Measurements from ENCODE around the gene EIF2B2. TPM values are rescaled to one million over a fixed set of nuclear protein-coding genes. Genes with fewer than 3 reads are reported as not detected.

Gene EIF2B2
- total and polyA plus RNA-seq, 12 donors, result 20.6 to 90.9 (median 51.6) TPM

DNA sequence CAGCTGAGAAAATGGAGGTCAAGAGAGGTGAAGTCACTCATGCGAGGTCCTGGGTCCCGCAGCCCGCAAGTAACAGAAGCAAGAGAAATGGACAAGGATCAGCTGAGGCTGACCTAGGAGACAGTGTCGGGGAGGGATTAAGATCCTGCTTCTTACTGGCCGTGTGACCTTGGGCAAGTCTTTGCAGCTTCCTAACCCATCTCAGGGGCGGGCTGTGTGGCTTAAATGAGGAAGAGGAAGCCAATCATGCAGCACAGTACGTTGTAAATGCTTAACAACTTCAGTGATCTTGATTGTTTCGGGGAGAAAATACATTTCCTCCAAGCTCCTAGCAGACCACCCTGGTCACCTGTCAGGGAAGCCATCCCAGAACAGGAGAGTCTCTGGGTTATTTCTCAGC lies 40.2 kb upstream of the EIF2B2 start:
- no peaks in the 10 kb centered on the region for H3K36me3 ChIP-seq (replicated peaks in 1 of 2)
- H3K4me1 ChIP-seq (replicated peaks in 1 of 2), result peaks cover 0 to 4% of the 10 kb centered on the region in 2 donors
- H3K27me3 ChIP-seq, result no peaks in the 10 kb centered on the region
- no peaks in the 10 kb centered on the region for H3K9me3 ChIP-seq (replicated peaks in 1 of 3)
- intact Hi-C loops (cut with DNase I), result no loop called here
- H3K4me3 ChIP-seq, result no peak overlapping the region
- 66 to 72% (median 71%) methylated on average over 7 to 8 of the region's 8 CpGs for WGBS, 4 donors
- no peak for DNase-seq
- no peak overlapping the region for H3K27ac ChIP-seq
- TF ChIP-seq, protein P1, sequence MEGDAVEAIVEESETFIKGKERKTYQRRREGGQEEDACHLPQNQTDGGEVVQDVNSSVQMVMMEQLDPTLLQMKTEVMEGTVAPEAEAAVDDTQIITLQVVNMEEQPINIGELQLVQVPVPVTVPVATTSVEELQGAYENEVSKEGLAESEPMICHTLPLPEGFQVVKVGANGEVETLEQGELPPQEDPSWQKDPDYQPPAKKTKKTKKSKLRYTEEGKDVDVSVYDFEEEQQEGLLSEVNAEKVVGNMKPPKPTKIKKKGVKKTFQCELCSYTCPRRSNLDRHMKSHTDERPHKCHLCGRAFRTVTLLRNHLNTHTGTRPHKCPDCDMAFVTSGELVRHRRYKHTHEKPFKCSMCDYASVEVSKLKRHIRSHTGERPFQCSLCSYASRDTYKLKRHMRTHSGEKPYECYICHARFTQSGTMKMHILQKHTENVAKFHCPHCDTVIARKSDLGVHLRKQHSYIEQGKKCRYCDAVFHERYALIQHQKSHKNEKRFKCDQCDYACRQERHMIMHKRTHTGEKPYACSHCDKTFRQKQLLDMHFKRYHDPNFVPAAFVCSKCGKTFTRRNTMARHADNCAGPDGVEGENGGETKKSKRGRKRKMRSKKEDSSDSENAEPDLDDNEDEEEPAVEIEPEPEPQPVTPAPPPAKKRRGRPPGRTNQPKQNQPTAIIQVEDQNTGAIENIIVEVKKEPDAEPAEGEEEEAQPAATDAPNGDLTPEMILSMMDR (IDR thresholded peaks at IDR 0.05), result no peak
- TF ChIP-seq POLR2A (IDR thresholded peaks at IDR 0.05), result no peak

DNA sequence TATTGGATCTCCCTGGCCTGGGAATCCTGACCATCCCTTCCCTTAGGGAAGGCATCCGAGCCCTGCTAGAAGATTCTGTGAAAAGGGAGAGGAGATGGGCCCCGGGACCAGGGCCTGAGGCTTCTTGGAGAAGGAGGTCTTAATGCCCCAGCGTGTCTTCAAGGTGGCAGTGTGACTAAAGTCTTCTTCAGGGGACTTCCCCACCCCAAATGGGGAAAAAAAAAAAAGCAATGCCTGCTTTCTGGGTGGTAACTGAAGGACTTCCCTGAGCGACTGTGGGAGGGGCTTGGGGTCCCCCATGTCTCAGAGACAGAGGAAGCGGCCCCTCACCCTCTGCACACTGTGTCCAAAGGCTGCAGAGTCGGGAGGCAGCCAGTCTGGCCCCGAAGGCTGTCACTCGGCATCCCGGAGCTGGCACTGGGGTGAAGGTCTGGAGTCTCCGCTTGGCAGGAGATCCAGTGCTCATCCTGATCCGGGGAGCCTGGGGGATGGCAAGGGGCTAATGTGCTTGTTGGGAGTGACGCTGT lies 39.5 kb upstream of the EIF2B2 start:
- Histone ChIP-seq H3K36me3 (replicated peaks in 1 of 2) (no peaks in the 10 kb centered on the region), H3K9me3 (replicated peaks in 1 of 3) (no peaks in the 10 kb centered on the region), H3K27ac (no peak overlapping the region), H3K4me3 (no peak overlapping the region), H3K27me3 (no peaks in the 10 kb centered on the region), H3K4me1 (replicated peaks in 1 of 2) (peaks cover 0 to 4% of the 10 kb centered on the region in 2 donors)
- TF ChIP-seq, protein P1 (IDR thresholded peaks at IDR 0.05), result no peak
- no peak for TF ChIP-seq POLR2A (IDR thresholded peaks at IDR 0.05)
- intact Hi-C loops (cut with DNase I), result no loop called here
- no peak for DNase-seq
- WGBS, 4 donors, result 55 to 64% (median 60%) methylated on average over 11 to 12 of the region's 12 CpGs

DNA sequence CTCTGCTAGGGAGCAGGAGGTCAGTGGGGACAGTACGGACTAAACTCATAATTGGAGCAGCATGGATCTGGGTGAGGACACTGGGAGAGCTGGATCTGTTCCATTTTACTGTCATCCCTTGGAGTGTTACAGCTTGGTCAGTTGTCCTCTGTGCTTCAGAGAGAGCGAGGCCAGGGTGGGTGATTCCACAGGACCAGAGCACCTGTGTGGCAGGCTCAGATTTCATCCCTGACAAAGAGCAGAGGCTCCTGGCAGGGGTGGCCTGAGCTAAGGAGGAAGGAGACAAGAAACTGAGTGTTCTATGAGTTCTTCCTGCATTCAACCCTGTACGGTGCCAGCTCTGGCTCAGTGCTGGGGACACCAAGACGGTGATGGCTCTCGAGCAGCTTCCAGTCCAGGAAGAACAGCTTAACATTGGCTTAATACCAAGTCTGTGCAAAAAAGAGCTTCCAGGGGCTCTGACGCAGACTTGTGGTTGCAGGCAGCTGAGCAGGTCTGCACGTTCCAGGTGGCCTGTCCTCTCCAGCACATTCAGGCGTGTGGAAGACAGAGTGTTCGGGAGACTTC lies 38.9 kb upstream of the EIF2B2 start:
- WGBS, 4 donors, result 60 to 67% (median 63%) methylated on average over 7 to 9 of the region's 9 CpGs
- TF ChIP-seq POLR2A (IDR thresholded peaks at IDR 0.05), result no peak
- TF ChIP-seq, protein P1 (IDR thresholded peaks at IDR 0.05), result no peak
- intact Hi-C loops (cut with DNase I), result no loop called here

DNA sequence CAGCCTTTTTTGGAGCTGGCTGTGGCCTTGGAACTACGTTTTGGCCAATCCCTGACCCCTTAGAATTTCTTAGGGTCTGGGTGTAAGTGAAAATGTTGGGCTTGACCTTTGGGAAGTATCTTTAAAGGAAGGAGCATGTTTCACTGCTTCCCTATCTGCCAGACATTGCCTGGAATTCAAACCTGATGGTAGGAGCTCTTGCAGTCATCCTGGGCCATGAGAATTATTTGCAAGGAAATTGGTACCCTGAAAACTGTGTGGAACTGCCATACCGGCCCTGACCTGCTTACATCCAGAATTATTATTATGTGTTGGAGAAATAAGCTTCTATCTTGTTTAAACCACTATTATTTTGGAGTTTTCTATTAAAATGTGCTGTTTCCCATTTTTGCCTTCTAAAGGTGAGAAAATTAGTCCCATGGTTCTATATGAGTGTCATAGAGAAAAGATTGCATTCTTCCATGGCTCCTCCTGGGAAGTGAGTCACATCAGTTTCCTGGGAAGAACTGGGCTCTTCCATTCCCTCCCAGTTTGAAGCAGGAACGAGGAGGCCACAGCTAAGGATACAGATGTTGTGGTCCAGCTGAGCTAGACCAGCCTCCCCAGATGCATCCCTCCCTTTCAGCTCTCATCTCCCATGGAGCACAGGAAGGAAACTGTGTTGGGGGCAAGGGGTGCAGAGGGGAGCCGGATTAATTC lies 37.8 kb upstream of the EIF2B2 start:
- 51 to 66% (median 64%) methylated on average over 4 of the region's 4 CpGs for WGBS, 4 donors
- no peaks in the 10 kb centered on the region for H3K9me3 ChIP-seq (replicated peaks in 1 of 3)
- intact Hi-C loops (cut with DNase I), result no loop called here
- H3K4me1 ChIP-seq (replicated peaks in 1 of 2), result peaks cover 0 to 4% of the 10 kb centered on the region in 2 donors
- no peak for DNase-seq
- H3K4me3 ChIP-seq, result no peak overlapping the region
- no peaks in the 10 kb centered on the region for H3K36me3 ChIP-seq (replicated peaks in 1 of 2)
- H3K27me3 ChIP-seq, result no peaks in the 10 kb centered on the region
- H3K27ac ChIP-seq, result no peak overlapping the region
- no peak for TF ChIP-seq POLR2A (IDR thresholded peaks at IDR 0.05)
- TF ChIP-seq, protein P1 (IDR thresholded peaks at IDR 0.05), result no peak

More for the DNA sequence above, 38.9 kb upstream of the EIF2B2 start:
- DNase-seq, result no peak
- no peak overlapping the region for H3K27ac ChIP-seq
- no peak overlapping the region for H3K4me3 ChIP-seq
- peaks cover 0 to 4% of the 10 kb centered on the region in 2 donors for H3K4me1 ChIP-seq (replicated peaks in 1 of 2)
- no peaks in the 10 kb centered on the region for H3K9me3 ChIP-seq (replicated peaks in 1 of 3)
- no peaks in the 10 kb centered on the region for H3K27me3 ChIP-seq
- H3K36me3 ChIP-seq (replicated peaks in 1 of 2), result no peaks in the 10 kb centered on the region

All from adrenal gland (tissue), 12 donors.